ENCODE data around the gene TENM3. TPM values are rescaled to one million over a fixed set of nuclear protein-coding genes. Genes with fewer than 3 reads are reported as not detected.

TENM3 gene
- total and polyA plus RNA-seq, 2 donors (not counting 3 experiments of a cell fraction or from before 2014, with no cell fraction given): 3.2 to 6.2 TPM

DNA sequence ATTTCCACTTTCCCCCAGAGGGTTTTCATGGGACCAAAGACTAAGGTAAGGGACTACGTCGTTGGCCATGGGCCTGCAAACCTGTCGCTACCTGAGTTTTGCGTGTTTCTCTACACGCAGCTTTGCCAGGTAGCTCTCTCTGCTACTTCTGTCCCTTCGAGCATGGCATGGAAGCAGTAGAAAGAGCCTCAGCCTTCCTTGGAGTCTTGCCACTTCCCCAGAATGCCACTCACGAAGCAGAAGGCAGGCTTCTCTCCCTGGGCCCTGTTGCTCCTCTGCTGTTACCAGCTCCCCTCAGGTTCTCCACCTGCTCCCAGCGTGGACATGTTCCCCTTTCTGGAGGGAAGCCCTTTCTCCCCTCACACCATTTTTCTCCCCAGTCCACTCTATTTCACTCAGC, 381.1 kb downstream of the TENM3 start:
- TF ChIP-seq MAX (IDR thresholded peaks at IDR 0.05; ENCODE audit: insufficient read depth, insufficient read length) (no peak), POLR2A (IDR thresholded peaks at IDR 0.05; ENCODE audit: low read depth, low read length) (no peak), FOS (IDR thresholded peaks at IDR 0.05; ENCODE audit: borderline replicate concordance, insufficient read depth, low read length) (no peak)
- TF ChIP-seq, protein P1, sequence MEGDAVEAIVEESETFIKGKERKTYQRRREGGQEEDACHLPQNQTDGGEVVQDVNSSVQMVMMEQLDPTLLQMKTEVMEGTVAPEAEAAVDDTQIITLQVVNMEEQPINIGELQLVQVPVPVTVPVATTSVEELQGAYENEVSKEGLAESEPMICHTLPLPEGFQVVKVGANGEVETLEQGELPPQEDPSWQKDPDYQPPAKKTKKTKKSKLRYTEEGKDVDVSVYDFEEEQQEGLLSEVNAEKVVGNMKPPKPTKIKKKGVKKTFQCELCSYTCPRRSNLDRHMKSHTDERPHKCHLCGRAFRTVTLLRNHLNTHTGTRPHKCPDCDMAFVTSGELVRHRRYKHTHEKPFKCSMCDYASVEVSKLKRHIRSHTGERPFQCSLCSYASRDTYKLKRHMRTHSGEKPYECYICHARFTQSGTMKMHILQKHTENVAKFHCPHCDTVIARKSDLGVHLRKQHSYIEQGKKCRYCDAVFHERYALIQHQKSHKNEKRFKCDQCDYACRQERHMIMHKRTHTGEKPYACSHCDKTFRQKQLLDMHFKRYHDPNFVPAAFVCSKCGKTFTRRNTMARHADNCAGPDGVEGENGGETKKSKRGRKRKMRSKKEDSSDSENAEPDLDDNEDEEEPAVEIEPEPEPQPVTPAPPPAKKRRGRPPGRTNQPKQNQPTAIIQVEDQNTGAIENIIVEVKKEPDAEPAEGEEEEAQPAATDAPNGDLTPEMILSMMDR (IDR thresholded peaks at IDR 0.05; ENCODE audit: extremely low read depth in 1 of 2, insufficient read depth in 1 of 2, low read depth in 1 of 2, low read length in 2 of 2): no peak
- Histone ChIP-seq H3K4me1 (ENCODE audit: control insufficient read depth, extremely low read depth, insufficient read depth, low read length) (no peaks in the 10 kb centered on the region), H3K27me3 (ENCODE audit: control insufficient read depth in 2 of 2, insufficient read depth in 2 of 2, low read length in 2 of 2) (no peaks in the 10 kb centered on the region), H3K9me1 (replicated peaks; ENCODE audit: control insufficient read depth, extremely low read depth, insufficient read depth, low read length) (no peaks in the 10 kb centered on the region), H3K4me2 (ENCODE audit: insufficient read depth, low read length) (no peak overlapping the region), H2AFZ (ENCODE audit: low read depth, low read length) (no peak overlapping the region), H4K20me1 (replicated peaks; ENCODE audit: control insufficient read depth, extremely low read depth, insufficient read depth, low read length) (no peaks in the 10 kb centered on the region), H3K9ac (replicated peaks; ENCODE audit: extremely low read depth, insufficient read depth, low read length) (no peak overlapping the region), H3K36me3 (ENCODE audit: control insufficient read depth in 2 of 2, extremely low read depth in 1 of 2, insufficient read depth in 2 of 2, low read length in 2 of 2) (no peaks in the 10 kb centered on the region), H3K4me3 (replicated peaks in 1 of 3; ENCODE audit: insufficient read depth in 1 of 3, low read depth in 1 of 3, low read length in 3 of 3) (no peak overlapping the region), H3K9me3 (replicated peaks; ENCODE audit: control insufficient read depth, insufficient read depth, low read length) (no peaks in the 10 kb centered on the region), H3K27ac (ENCODE audit: insufficient read depth, low read depth, low read length) (no peak overlapping the region), H3K79me2 (ENCODE audit: control insufficient read depth, insufficient read depth, low read length) (no peaks in the 10 kb centered on the region)
- no TSS peak for BruUV-seq (replicated peaks)
- POLR2A ChIA-PET: no interaction called here
- FAIRE-seq: no peak
- dilution Hi-C loops (cut with MboI; ENCODE audit: extremely low pct_ligation_motif_present, low sequenced_read_pairs) (no loop called here), intact Hi-C loops (cut with micrococcal nuclease) (no loop called here)
- CTCF ChIA-PET: interaction anchor here (1.4 kb wide), 1 partner anchor 18 kb away, joined by 3 read pairs; no protein-coding TSS in a partner anchor
- DNase-seq (ENCODE audit: low read depth, low spot score): no peak

DNA sequence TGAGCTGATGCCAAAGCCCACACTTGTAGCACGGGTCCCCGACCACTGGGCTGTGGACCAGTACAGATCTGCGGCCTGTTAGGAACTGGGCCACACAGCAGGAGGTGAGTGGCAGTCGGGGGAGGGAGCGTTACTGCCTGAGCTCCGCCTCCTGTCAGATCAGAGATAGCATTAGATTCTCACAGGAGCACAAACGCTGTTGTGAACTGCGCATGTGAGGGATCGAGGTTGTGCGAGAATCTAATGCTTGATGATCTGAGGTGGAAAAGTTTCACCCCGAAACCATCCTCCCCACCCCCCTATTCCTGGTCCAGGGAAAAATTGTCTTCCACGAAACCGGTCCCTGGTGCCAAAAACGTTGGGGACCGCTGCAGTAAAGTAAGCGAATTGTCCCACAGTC, 382.0 kb downstream of the TENM3 start:
- intact Hi-C loops (cut with micrococcal nuclease) (no loop called here), dilution Hi-C loops (cut with MboI; ENCODE audit: extremely low pct_ligation_motif_present, low sequenced_read_pairs) (no loop called here)
- no peaks in the 10 kb centered on the region for H3K9me1 ChIP-seq (replicated peaks; ENCODE audit: control insufficient read depth, extremely low read depth, insufficient read depth, low read length)
- H3K9ac ChIP-seq (replicated peaks; ENCODE audit: extremely low read depth, insufficient read depth, low read length): no peak overlapping the region
- H3K9me3 ChIP-seq (replicated peaks; ENCODE audit: control insufficient read depth, insufficient read depth, low read length): no peaks in the 10 kb centered on the region
- H3K79me2 ChIP-seq (ENCODE audit: control insufficient read depth, insufficient read depth, low read length): no peaks in the 10 kb centered on the region
- no peaks in the 10 kb centered on the region for H3K4me1 ChIP-seq (ENCODE audit: control insufficient read depth, extremely low read depth, insufficient read depth, low read length)
- no peaks in the 10 kb centered on the region for H3K36me3 ChIP-seq (ENCODE audit: control insufficient read depth in 2 of 2, extremely low read depth in 1 of 2, insufficient read depth in 2 of 2, low read length in 2 of 2)
- no peaks in the 10 kb centered on the region for H3K27me3 ChIP-seq (ENCODE audit: control insufficient read depth in 2 of 2, insufficient read depth in 2 of 2, low read length in 2 of 2)
- no peaks in the 10 kb centered on the region for H4K20me1 ChIP-seq (replicated peaks; ENCODE audit: control insufficient read depth, extremely low read depth, insufficient read depth, low read length)
- DNase-seq (ENCODE audit: low read depth, low spot score): no peak
- H3K4me3 ChIP-seq (replicated peaks in 1 of 3; ENCODE audit: insufficient read depth in 1 of 3, low read depth in 1 of 3, low read length in 3 of 3): no peak overlapping the region
- no peak overlapping the region for H3K27ac ChIP-seq (ENCODE audit: insufficient read depth, low read depth, low read length)
- no peak overlapping the region for H2AFZ ChIP-seq (ENCODE audit: low read depth, low read length)
- POLR2A ChIA-PET: no interaction called here
- no peak overlapping the region for H3K4me2 ChIP-seq (ENCODE audit: insufficient read depth, low read length)
- FAIRE-seq: no peak
- BruUV-seq (replicated peaks): no TSS peak
- CTCF ChIA-PET: interaction anchor here (1.4 kb wide), 1 partner anchor 18 kb away, joined by 3 read pairs; no protein-coding TSS in a partner anchor
- TF ChIP-seq JUN (IDR thresholded peaks at IDR 0.05; ENCODE audit: borderline replicate concordance, insufficient read depth, insufficient read length, low read depth) (no peak), FOS (IDR thresholded peaks at IDR 0.05; ENCODE audit: borderline replicate concordance, insufficient read depth, low read length) (no peak), MAX (IDR thresholded peaks at IDR 0.05; ENCODE audit: insufficient read depth, insufficient read length) (no peak), MYC (IDR thresholded peaks at IDR 0.05; ENCODE audit: low read depth, low read length) (no peak), POLR2A (IDR thresholded peaks at IDR 0.05; ENCODE audit: low read depth, low read length) (no peak), EZH2 (IDR thresholded peaks at IDR 0.05; ENCODE audit: borderline replicate concordance, low read depth, low read length, severe bottlenecking) (no peak), GATA2 (IDR thresholded peaks at IDR 0.05; ENCODE audit: insufficient read depth, insufficient read length, low read depth, low read length) (no peak), POLR2AphosphoS5 (IDR thresholded peaks at IDR 0.05; ENCODE audit: insufficient read depth, low read depth, low read length) (no peak)
- TF ChIP-seq, protein P1 (IDR thresholded peaks at IDR 0.05; ENCODE audit: extremely low read depth in 1 of 2, insufficient read depth in 1 of 2, low read depth in 1 of 2, low read length in 2 of 2): no peak
